Transverse colon (tissue), 4 donors: ENCODE results near the gene BCL11A. TPM values are rescaled to one million over a fixed set of nuclear protein-coding genes. Genes with fewer than 3 reads are reported as not detected.

Experiments
- DNase-seq: peaks from one replicate; pipeline ENCODE4 v3.0.0-alpha.2; 2019
- H3K27ac ChIP-seq, 4 donors: fragments of 200-600 bp; sonication (generic); 2 replicates each; pipeline ENCODE4 v1.5.1; 2016 to 2018; ENCODE audit warnings: inconsistent platforms in 4 of 4
- H3K27me3 ChIP-seq: fragments of 200-600 bp; sonication (generic); 2 replicates; pipeline ENCODE4 v1.5.1; 2017; ENCODE audit warnings: inconsistent platforms
- H3K36me3 ChIP-seq, 4 donors: fragments of 200-600 bp; sonication (generic); 2 replicates each; pipeline ENCODE4 v1.5.1; 2017 to 2019; ENCODE audit warnings: inconsistent platforms in 4 of 4
- H3K4me1 ChIP-seq, 4 donors: fragments of 200-600 bp; sonication (generic); 2 replicates each; pipeline ENCODE4 v1.5.1; 2017 to 2020; ENCODE audit warnings: inconsistent platforms in 4 of 4
- H3K4me3 ChIP-seq, 4 donors: fragments of 200-600 bp; sonication (generic); 1 replicate in 1 of 4; 2 replicates in 3 of 4; pipeline versions ENCODE4 v1.5.1 to v1.6.1; 2017 to 2019; ENCODE audit warnings: inconsistent platforms in 4 of 4
- H3K9me3 ChIP-seq, 2 donors: fragments of 200-600 bp; sonication (generic); 2 replicates each; pipeline ENCODE4 v1.5.1; 2017 to 2019; ENCODE audit warnings: inconsistent platforms in 2 of 2
- CTCF ChIP-seq, 5 experiments: fragments of 200-600 bp in 3 of 5; fragments of 450-650 bp in 2 of 5; sonication (generic) in 3 of 5; IDR thresholded peaks; 1 replicate in 2 of 5; 2 replicates in 3 of 5; pipeline ENCODE4 v1.5.1; 2016 to 2017; ENCODE audit warnings: antibody characterized with exemption in 5 of 5, inconsistent platforms in 3 of 5, mild to moderate bottlenecking in 2 of 5, moderate library complexity in 1 of 5
- EP300 ChIP-seq: sonication (generic); formaldehyde crosslinking; IDR thresholded peaks from one replicate; pipeline ENCODE4 v1.6.1; 2017; ENCODE audit warnings: antibody characterized with exemption, low read depth
- POLR2A ChIP-seq: fragments of 450-650 bp; IDR thresholded peaks from one replicate; pipeline ENCODE4 v1.6.1; 2016; ENCODE audit warnings: antibody characterized with exemption, mild to moderate bottlenecking, moderate library complexity
- POLR2AphosphoS5 ChIP-seq, 3 donors: sonication (generic); formaldehyde crosslinking; IDR thresholded peaks; one replicate each; pipeline ENCODE4 v1.6.1; 2016; ENCODE audit warnings: antibody characterized with exemption in 3 of 3
- WGBS, 2 donors: methylation state at CpG; one replicate each; pipeline ENCODE4 v1.1.5; 2018; ENCODE audit warnings: low coverage in 1 of 2; 5-methylcytosine and 5-hydroxymethylcytosine counted together
- in situ Hi-C, 4 donors: fragments of 200-750 bp; cut with MboI; loops; one replicate each; pipeline versions ENCODE4 v1.15.0 to v1.15.1; 2017; ENCODE audit warnings: low sequenced_read_pairs in 3 of 4, low pct_ligation_motif_present in 1 of 4, low pct_unique_long_range_greater_than_20kb in 1 of 4
- intact Hi-C: fragments of 100-400 bp; cut with DNase I; formaldehyde crosslinking; loops from one replicate; pipeline ENCODE4 v1.15.1; 2023; ENCODE audit warnings: low total_unique reads
- total RNA-seq, 4 donors: library from RNA; depleted of rRNA; stranded (reverse); fragments of >200 nt; gene quantifications; one replicate each; pipeline ENCODE4 v1.1.0, GENCODE V29; 2016

The BCL11A gene
- total RNA-seq, 4 donors from 2014 or later = 11.3 to 38.1 (median 19.9) TPM

- WGBS, 2 donors = 90 to 92% methylated on average over 5 to 9 of the region's 9 CpGs
- H3K4me3 ChIP-seq = no peak overlapping the region
- TF ChIP-seq POLR2A (no peak), EP300 (no peak), POLR2AphosphoS5 (IDR thresholded peaks at IDR 0.05) (no peak), CTCF (IDR thresholded peaks at IDR 0.05) (no peak)
These were observed 32.4 kb downstream of the BCL11A start for GRCh38 chr2:60520917-60521539.

GRCh38 chr2:60520151-60520876 is 33.1 kb downstream of the BCL11A start:
- Histone ChIP-seq H3K9me3 (no peaks in the 10 kb centered on the region), H3K27me3 (no peaks in the 10 kb centered on the region), H3K4me1 (peaks cover 6 to 38% (median 24%) of the 10 kb centered on the region in 4 donors), H3K27ac (peak overlapping the region in 3 of 4 donors; percentile 63 to 70 (median 64)), H3K4me3 (no peak overlapping the region), H3K36me3 (no peaks in the 10 kb centered on the region)
- in situ Hi-C loops (no loop called here), intact Hi-C loops (no loop called here)
- DNase-seq = no peak
- 80 to 87% methylated on average over 3 to 8 of the region's 8 CpGs for WGBS, 2 donors
- TF ChIP-seq CTCF (IDR thresholded peaks at IDR 0.05) (no peak), EP300 (no peak), POLR2AphosphoS5 (IDR thresholded peaks at IDR 0.05) (no peak), POLR2A (no peak)

More at GRCh38 chr2:60520917-60521539, 32.4 kb downstream of the BCL11A start:
- Histone ChIP-seq H3K36me3 (no peaks in the 10 kb centered on the region), H3K27me3 (no peaks in the 10 kb centered on the region), H3K4me1 (peaks cover 0 to 31% (median 18%) of the 10 kb centered on the region in 4 donors), H3K9me3 (no peaks in the 10 kb centered on the region), H3K27ac (peak overlapping the region in 1 of 4 donors; percentile 70)
- no peak for DNase-seq
- in situ Hi-C loops (no loop called here), intact Hi-C loops (no loop called here)

GRCh38 chr2:60519231-60519863 is 34.1 kb downstream of the BCL11A start:
- in situ Hi-C loops = no loop called here
- H3K27ac ChIP-seq = peak overlapping the region; percentile 63 to 70 (median 64)
- TF ChIP-seq POLR2AphosphoS5 (IDR thresholded peaks at IDR 0.05) = peak in 1 of 3 donors; percentile 4
- no peak for TF ChIP-seq EP300
- TF ChIP-seq CTCF (IDR thresholded peaks at IDR 0.05) = no peak
- 45 to 53% methylated on average over 5 to 7 of the region's 7 CpGs for WGBS, 2 donors
- peaks cover 10 to 43% (median 31%) of the 10 kb centered on the region in 4 donors for H3K4me1 ChIP-seq
- no peak for DNase-seq
- intact Hi-C loops = no loop called here
- H3K36me3 ChIP-seq = no peaks in the 10 kb centered on the region
- no peaks in the 10 kb centered on the region for H3K27me3 ChIP-seq
- no peaks in the 10 kb centered on the region for H3K9me3 ChIP-seq
- H3K4me3 ChIP-seq = no peak overlapping the region

GRCh38 chr2:60518567-60518966 is 34.9 kb downstream of the BCL11A start:
- no peaks in the 10 kb centered on the region for H3K27me3 ChIP-seq
- H3K4me3 ChIP-seq = no peak overlapping the region
- intact Hi-C loops = no loop called here
- in situ Hi-C loops = no loop called here
- TF ChIP-seq POLR2A (no peak), CTCF (IDR thresholded peaks at IDR 0.05) (no peak), POLR2AphosphoS5 (IDR thresholded peaks at IDR 0.05) (no peak), EP300 (no peak)
- H3K4me1 ChIP-seq = peaks cover 10 to 45% (median 36%) of the 10 kb centered on the region in 4 donors
- H3K27ac ChIP-seq = peak overlapping the region; percentile 57 to 70 (median 64)
- no peaks in the 10 kb centered on the region for H3K9me3 ChIP-seq
- no peaks in the 10 kb centered on the region for H3K36me3 ChIP-seq
- no peak for DNase-seq
- WGBS, 2 donors = 60% methylated on average over 7 of the region's 7 CpGs; no CpG with 5 or more reads in 1 of the 2 donors
